Kidney (tissue), 14 donors: ENCODE results near the gene TLR6. TPM values are rescaled to one million over a fixed set of nuclear protein-coding genes. Genes with fewer than 3 reads are reported as not detected.

Experiments used
- DNase-seq, 5 donors: peaks; one replicate each; pipeline ENCODE4 v3.0.0-alpha.2; 2013 to 2020
- FAIRE-seq: peaks from 2 replicates; lab custom pipeline; 2012; peaks lifted over from hg19 to GRCh38; lab: Jason Lieb, UNC
- H3K27ac ChIP-seq, 2 donors: one replicate each; pipeline ENCODE4 v1.7.0; 2013; ENCODE audit warnings: low read depth in 2 of 2, low read length in 2 of 2, inconsistent platforms in 1 of 2
- H3K27me3 ChIP-seq: one replicate; pipeline ENCODE4 v1.7.1; 2013; ENCODE audit warnings: low read length, inconsistent platforms; ENCODE audit not compliant: control insufficient read depth, insufficient read depth
- H3K36me3 ChIP-seq, 3 donors: one replicate each; pipeline versions ENCODE4 v1.7.0 to v1.7.1; 2013; ENCODE audit warnings: low read length in 3 of 3, control low read depth in 1 of 3, inconsistent platforms in 1 of 3; ENCODE audit not compliant: insufficient read depth in 3 of 3, control insufficient read depth in 2 of 3
- H3K4me1 ChIP-seq, 3 donors: one replicate each; pipeline versions ENCODE4 v1.7.0 to v1.7.1; 2013; ENCODE audit warnings: low read length in 3 of 3, inconsistent platforms in 1 of 3, low read depth in 1 of 3; ENCODE audit not compliant: control insufficient read depth in 2 of 3, insufficient read depth in 2 of 3
- H3K4me3 ChIP-seq, 3 donors: one replicate each; pipeline versions ENCODE4 v1.7.0 to v1.8.1; 2013; ENCODE audit warnings: low read length in 3 of 3, control low read depth in 1 of 3, inconsistent platforms in 1 of 3
- H3K9ac ChIP-seq, 3 donors: one replicate each; pipeline versions ENCODE4 v1.7.0 to v1.7.1; 2013; ENCODE audit warnings: low read length in 3 of 3, control low read depth in 1 of 3, inconsistent platforms in 1 of 3
- H3K9me3 ChIP-seq, 3 donors: one replicate each; pipeline versions ENCODE4 v1.7.0 to v1.7.1; 2013; ENCODE audit warnings: low read length in 3 of 3, control low read depth in 1 of 3, inconsistent platforms in 1 of 3; ENCODE audit not compliant: control insufficient read depth in 2 of 3, insufficient read depth in 1 of 3
- intact Hi-C: fragments of 100-400 bp; cut with DNase I; formaldehyde crosslinking; loops from one replicate; pipeline ENCODE4 v1.11.1; 2022
- polyA plus RNA-seq: library from polyadenylated mRNA; stranded (reverse); fragments of 350-450 nt; fragmentation: Illumina TruSeq; extraction: RNeasy Lipid Tissue Mini Kit (QIAGEN cat#74804); gene quantifications from one replicate; pipeline ENCODE4 v1.2.3, GENCODE V29; 2014; ENCODE audit warnings: low read depth, low replicate concordance; ENCODE audit not compliant: insufficient read depth
- total RNA-seq: library from RNA; stranded (reverse); fragmentation: NEBNext Ultra II Directional; extraction: Animal tissue kit (Norgen Biotek cat#: 25700); gene quantifications from one replicate; pipeline ENCODE4 v1.2.1, GENCODE V29; 2021
- TF ChIP-seq, protein P1 (sequence below): IDR thresholded peaks from 3 replicates; pipeline ENCODE4 v1.5.1; 2012; ENCODE audit warnings: mild to moderate bottlenecking, moderate library complexity, borderline replicate concordance; ENCODE audit not compliant: insufficient read depth; ENCODE audit errors: extremely low read depth
- donor health status: control.
- donor health status: control.
- donor health status: control.
- donor health status: control.
- donor health status: control.
- donor health status: DM: yes; HTN: yes; CAD: no.
- donor health status: Normal renal cell carcinoma (clear cell type).

TLR6 gene
- total and polyA plus RNA-seq, 2 donors from 2014 or later, result 0.62 to 6.1 TPM

DNA sequence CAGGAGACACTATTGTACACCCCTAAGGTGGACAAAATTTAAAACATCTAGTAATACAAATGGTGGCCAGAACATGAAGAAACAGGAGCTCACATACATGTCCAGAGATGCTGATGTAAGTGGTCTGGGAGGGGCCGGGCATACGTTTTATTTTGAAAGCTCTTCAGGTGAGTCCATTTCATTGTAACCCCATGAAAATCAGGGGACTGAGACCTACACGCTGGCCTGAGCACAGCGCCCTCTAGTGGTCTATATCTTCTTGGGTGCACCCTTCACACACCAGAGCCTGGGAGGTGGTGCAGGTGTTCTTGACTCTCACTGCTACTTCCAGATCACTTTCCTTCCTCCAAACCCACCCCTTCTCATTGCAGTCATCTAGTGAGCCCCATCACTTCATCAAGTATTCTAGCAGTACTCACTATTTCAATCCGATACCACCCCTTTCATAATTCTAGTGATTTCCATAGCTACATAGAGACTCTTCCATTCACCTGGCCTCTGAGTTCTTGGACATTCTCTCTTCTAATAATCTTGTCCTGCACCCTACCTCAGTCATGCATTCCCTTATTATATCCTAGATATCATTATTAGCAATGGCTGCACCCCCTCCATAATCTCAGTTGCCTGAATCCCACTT lies 4.3 kb upstream of the TLR6 start:
- no peaks in the 10 kb centered on the region for H3K4me1 ChIP-seq
- intact Hi-C loops, result no loop called here
- no peak overlapping the region for H3K9ac ChIP-seq
- H3K27me3 ChIP-seq, result no peaks in the 10 kb centered on the region
- H3K9me3 ChIP-seq, result no peaks in the 10 kb centered on the region
- no peak overlapping the region for H3K27ac ChIP-seq
- TF ChIP-seq, protein P1, sequence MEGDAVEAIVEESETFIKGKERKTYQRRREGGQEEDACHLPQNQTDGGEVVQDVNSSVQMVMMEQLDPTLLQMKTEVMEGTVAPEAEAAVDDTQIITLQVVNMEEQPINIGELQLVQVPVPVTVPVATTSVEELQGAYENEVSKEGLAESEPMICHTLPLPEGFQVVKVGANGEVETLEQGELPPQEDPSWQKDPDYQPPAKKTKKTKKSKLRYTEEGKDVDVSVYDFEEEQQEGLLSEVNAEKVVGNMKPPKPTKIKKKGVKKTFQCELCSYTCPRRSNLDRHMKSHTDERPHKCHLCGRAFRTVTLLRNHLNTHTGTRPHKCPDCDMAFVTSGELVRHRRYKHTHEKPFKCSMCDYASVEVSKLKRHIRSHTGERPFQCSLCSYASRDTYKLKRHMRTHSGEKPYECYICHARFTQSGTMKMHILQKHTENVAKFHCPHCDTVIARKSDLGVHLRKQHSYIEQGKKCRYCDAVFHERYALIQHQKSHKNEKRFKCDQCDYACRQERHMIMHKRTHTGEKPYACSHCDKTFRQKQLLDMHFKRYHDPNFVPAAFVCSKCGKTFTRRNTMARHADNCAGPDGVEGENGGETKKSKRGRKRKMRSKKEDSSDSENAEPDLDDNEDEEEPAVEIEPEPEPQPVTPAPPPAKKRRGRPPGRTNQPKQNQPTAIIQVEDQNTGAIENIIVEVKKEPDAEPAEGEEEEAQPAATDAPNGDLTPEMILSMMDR, result peak; percentile 61
- no peak for FAIRE-seq
- no peak overlapping the region for H3K4me3 ChIP-seq
- H3K36me3 ChIP-seq, result no peaks in the 10 kb centered on the region
- peak in 2 of 5 donors; percentile 26 to 28 for DNase-seq

DNA sequence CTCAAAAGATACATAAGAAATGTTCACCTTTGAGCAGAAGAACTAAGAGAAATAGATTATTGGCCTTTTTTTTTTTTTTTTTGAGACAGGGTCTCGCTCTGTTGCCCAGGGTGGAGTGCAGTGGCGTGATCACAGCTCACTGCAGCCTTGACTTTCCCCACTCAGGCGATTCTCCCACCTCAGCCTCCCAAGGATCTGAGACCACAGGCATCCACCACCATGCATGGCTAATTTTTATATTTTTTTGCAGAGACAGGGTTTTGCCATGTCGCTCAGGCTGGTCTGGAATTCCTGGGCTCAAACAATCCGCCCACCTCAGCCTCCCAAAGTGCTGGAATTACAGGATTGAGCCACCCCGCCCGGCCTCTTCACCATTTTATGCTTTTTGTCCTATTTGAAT lies 2.9 kb upstream of the TLR6 start:
- Histone ChIP-seq H3K36me3 (no peaks in the 10 kb centered on the region), H3K27me3 (no peaks in the 10 kb centered on the region), H3K4me1 (no peaks in the 10 kb centered on the region), H3K9me3 (no peaks in the 10 kb centered on the region), H3K9ac (no peak overlapping the region), H3K4me3 (no peak overlapping the region), H3K27ac (no peak overlapping the region)
- FAIRE-seq (no peak), DNase-seq (no peak)
- intact Hi-C loops, result no loop called here
- TF ChIP-seq, protein P1, result no peak

DNA sequence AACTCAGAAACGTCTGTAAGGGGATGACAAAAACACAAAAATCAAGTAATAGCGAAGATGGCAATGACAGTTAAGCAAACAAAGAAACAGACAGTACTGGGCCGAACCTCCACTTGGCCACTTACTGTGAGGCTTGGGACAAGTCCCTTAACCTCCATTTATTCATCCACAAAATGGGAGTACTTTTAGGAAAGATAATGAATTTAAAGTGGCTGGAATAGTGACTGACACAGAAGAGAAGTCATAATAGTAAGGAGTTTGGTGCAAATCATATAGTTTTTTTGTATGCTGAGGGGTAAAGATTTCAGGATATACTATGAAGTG lies 1.4 kb upstream of the TLR6 start:
- DNase-seq (no peak), FAIRE-seq (no peak)
- intact Hi-C loops, result no loop called here
- Histone ChIP-seq H3K9me3 (no peaks in the 10 kb centered on the region), H3K27ac (peak overlapping the region in 1 of 2 donors; percentile 32), H3K9ac (no peak overlapping the region), H3K4me3 (no peak overlapping the region), H3K4me1 (no peaks in the 10 kb centered on the region), H3K36me3 (no peaks in the 10 kb centered on the region), H3K27me3 (no peaks in the 10 kb centered on the region)
- TF ChIP-seq, protein P1, result no peak
